HL-60/S4 treated with retinoic acid at 250 ng/mL for 4 days and 3 days (cell line): ENCODE measurements around the gene RAPH1.
"Not testable (repeated sequence)": the region's sequence is repeated elsewhere in the genome, so short reads cannot be mapped to it uniquely, and the experiment has no call there.

Source experiments
- in situ Hi-C: fragments of 300-500 bp; cut with MboI; formaldehyde crosslinking; loops from 2 replicates; pipeline ENCODE4 v1.7.0; 2022; ENCODE audit warnings: low sequenced_read_pairs

RAPH1 gene

DNA sequence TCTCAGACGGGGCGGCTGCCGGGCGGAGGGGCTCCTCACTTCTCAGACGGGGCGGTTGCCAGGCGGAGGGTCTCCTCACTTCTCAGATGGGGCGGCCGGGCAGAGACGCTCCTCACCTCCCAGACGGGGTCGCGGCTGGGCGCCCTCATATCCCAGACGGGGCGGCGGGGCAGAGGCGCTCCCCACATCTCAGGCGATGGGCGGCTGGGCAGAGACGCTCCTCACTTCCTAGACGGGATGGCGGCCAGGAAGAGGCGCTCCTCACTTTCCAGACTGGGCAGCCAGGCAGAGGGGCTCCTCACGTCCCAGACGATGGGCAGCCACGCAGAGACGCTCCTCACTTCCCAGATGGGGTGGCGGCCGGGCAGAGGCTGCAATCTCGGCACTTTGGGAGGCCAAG lies 162.4 kb downstream of the RAPH1 start:
- in situ Hi-C loops: not testable (repeated sequence)

DNA sequence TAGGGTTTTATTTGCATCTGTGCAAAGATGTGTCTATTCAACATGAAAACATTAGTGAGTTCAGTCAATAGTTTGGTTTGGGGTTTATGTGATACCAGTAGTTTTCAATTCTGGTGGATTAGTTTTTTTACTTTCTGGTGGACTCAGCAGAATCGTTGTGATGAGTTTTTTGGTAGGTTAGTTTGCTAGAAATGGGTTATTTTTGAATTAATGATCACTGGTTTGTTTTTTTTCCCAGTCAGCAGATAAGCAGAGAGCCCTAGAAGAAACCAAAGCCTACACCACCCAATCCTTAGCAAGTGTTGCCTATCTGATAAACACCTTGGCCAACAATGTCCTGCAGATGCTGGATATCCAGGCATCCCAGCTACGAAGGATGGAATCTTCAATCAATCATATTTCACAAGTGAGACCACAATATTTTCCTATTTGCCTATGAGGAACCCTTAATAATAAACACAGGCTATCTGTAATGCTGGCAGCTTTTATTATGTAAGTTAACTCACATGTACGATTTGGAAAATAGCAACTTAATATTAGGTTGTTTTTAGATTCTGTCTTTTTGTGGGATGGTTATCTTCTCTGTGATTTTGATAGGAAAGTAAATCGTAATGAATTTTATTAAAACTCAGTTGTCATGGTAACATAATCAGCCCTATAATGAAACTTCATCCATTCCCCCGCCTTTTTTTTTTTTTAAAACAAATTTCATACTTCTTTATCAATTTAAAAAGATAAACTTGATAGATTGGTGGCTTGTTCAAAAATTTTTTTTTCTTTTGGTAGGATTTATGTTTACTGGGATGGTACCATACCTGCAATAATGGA lies 168.2 kb downstream of the RAPH1 start:
- in situ Hi-C loops: no loop called here

DNA sequence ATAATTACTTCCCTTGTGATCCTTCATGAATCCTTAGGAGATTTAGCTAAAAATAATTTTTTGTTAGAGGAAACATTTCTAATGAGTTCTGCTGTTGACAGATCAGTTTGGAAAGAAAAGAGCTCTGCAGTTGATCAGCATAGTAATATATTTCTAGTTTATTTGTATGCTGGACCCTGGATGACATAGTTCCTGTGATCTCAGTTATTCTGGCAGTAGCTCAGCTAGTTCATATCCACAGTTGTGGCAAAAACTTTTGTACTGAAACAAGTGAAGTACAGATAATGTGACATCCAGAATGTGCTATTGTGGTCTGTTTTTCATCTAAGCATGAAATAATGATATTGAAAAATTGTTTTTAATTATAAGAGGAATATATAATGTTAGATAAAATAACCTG lies 173.2 kb downstream of the RAPH1 start:
- in situ Hi-C loops: no loop called here

DNA sequence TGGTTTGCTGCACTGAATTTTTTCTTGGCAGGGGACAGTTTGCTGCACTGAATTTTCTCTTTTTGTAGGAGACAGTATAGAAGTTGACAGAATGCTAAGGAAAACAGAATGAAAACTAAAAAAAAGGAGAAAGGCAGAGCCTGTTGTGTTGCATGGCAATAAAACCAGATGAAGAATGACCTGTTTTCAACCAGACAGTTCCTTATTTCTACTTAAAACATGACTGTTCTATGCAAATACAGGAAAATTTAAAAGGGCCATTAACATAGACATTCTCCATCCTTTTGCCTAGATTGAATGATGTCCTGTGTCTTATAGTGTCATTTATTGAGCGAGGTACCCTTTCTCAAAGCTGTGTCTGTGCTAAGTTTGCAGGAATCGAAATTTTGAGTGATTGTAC lies 173.6 kb downstream of the RAPH1 start:
- in situ Hi-C loops: no loop called here

DNA sequence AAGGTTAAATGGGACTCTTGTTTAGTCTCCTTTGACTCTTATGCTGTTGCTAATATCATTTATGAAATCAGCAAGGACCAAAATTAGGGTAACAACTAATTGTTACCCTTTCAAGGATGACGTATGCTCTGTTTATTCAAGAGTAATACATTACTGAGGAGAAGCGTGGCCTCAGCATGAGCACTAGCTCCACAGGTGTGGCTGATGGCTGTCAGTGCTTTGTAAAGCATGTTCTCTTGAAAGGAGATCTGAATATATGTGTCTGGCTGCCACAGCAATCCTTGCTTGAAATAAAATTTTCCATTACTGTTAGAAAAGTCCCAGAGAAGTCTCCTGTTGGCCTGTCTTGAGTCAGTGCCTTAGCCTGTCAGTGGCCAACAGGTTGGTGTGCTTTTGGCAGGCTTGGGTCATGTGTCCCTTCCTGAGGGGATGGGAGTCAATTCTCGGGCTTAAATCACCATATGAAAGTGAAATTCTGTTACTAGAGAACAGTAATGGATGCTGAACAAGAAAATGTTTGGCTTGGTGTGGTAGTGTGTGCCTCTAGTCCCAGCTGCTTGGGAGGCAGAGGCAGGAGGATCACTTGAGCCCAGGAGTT lies 174.2 kb downstream of the RAPH1 start:
- in situ Hi-C loops: no loop called here

DNA sequence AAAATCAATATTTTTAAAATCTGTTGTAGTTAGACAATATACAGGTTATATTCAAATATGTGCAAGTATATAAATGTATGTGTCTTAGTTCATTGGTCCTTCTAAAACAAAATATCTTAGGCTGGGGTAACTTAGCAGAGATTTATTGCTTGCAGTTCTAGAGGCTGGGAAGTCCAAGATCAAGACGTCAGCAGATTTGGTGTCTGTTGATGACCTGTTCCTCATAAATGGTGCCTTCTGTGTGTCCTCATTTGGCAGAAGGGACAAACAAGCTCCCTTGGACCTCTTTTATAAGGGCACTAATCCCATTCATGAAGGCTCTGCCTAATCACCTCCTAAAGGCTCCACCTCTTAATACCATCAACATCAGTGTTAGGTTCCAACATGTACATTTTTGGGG lies 175.7 kb downstream of the RAPH1 start:
- in situ Hi-C loops: no loop called here

DNA sequence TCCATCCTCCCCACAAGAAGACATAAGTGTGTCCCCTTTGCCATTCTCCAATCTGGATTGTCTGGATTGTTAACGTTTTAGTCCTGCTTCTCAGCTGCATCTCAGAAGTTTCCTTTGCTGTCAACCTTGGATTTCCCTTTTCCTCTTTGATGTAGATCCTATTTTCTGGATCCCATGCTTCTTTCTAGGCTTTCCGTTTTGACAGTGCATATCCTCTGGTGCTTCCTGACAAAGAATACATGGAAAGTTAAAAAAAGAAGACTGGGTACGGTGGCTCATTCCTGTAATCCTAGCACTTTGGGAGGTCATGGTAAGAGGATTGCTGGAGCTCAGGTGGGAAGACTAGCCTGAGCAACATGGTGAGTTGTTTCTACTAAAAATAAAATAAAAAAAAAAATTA lies 180.1 kb downstream of the RAPH1 start:
- in situ Hi-C loops: no loop called here

DNA sequence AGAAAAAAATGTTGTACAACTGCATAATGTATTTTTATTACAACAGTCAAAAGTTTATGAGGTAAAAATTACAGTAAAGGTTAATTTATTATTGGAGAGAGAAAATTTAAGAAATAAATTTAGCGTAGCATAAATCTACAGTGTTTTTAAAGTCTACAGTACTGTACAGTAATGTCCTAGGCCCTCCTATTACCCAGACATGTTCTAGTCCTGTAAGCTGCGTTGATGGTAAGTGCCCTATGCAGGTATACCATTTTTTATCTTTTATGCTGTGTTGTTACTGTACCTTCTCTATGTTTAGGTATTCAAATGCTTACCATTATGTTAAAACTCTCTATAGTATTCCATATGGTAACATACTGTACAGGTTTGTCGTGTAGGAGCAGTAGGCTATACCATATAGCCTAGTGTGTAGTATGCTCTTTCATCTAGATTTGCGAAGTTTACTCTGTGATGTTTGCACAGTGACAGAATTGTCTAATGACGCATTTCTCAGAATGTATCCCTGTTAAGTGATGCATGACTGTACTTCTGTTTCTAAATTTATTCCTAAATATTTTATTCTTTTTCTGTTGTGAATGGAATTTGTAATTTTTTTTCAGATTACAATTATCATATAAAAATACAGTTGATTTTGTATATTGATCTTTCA lies 182.4 kb downstream of the RAPH1 start:
- in situ Hi-C loops: no loop called here

DNA sequence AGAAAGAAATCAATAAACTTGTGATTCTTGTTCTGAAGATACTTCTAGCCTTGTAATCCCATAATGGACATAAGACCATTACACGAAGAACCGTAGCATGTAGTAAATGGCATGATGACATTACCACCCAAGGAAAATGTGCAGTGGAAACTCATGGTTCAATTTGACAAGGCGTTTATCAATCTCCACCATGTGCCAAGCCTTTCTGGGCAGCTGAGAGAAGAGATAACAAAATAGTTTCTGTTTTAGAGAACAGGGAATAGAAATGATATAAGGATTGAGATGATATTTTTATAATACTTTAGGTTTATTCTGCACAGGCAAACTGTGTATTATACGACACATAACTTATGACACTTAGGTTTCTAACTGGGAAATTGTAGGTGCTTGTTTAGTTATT lies 187.7 kb downstream of the RAPH1 start:
- in situ Hi-C loops: no loop called here

DNA sequence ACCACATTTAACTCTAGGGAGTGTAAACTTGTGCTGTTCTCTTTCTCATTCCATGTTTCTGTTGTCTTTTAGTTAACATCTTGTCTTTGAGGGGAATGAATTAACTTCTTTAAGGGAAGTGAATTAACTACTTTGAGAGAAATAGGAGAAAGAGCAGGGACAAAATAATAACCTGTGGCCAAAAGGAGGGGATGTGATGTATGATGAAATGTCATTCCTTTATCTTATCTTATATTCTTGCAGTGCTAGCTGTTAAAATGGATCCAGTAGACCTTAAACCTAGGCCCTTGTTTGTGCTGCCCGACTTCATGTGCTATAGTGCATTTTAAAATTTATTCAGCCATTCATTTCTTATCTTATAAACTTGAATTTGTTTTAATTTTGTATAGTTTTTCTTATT lies 188.5 kb downstream of the RAPH1 start:
- in situ Hi-C loops: no loop called here

DNA sequence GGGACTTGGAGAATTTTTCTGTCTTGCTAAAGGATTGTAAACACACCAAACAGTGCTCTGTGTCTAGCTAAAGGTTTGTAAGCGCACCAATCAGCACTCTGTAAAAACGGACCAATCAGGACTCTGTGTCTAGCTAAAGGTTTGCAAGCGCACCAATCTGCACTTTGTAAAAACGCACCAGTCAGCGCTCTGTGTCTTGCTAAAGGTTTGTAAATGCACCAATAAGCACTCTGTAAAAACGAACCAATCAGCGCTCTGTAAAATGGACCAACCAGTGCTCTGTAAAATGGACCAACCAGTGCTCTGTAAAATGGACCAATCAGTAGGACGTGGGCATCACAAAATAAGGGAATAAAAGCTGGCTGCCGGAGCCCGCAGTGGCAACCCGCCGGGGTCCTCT lies 190.4 kb downstream of the RAPH1 start:
- in situ Hi-C loops: no loop called here
